SH-SY5Y (cell line): ENCODE results near the gene LTBP4.

Source experiments
- GATA2 ChIP-seq: IDR thresholded peaks from 2 replicates; pipeline ENCODE4 v1.6.1; 2011; ENCODE audit warnings: mild to moderate bottlenecking, low read depth, low read length
- GATA3 ChIP-seq: IDR thresholded peaks from 2 replicates; pipeline ENCODE4 v1.6.1; 2011; ENCODE audit warnings: low read depth, mild to moderate bottlenecking, low read length, moderate library complexity

GRCh38 chr19:40559394-40559793 is 41.8 kb upstream of the LTBP4 start:
- no peak for TF ChIP-seq GATA2
- TF ChIP-seq GATA3: no peak
